K562 (cell line): ENCODE measurements around the gene FLT1. TPM values are rescaled to one million over a fixed set of nuclear protein-coding genes. Genes with fewer than 3 reads are reported as not detected.

Experiments
- ATAC-seq: fragments of 200-7000 bp; cut with Tn5 transposase; 3 replicates; pipeline ENCODE4 v1.9.1; 2020; ENCODE audit warnings: moderate library complexity
- BruUV-seq: library from RNA; stranded (reverse); fragments of 400-500 nt; replicated peaks from 2 replicates; lab custom pipeline; 2021; lab: Mats Ljungman, UMichigan
- CTCF ChIA-PET: fragments of 300-600 bp; formaldehyde crosslinking; extraction: SDS; loops from one replicate; lab custom pipeline; 2021; ENCODE audit warnings: low intra/inter-chr PET ratio; lab: Yijun Ruan, JAX
- POLR2A ChIA-PET: fragments of 300-600, 350-650 bp; sonication (Branson Sonifier 250); formaldehyde crosslinking; extraction: SDS; loops from one replicate; lab custom pipeline; 2021; ENCODE audit warnings: antibody characterized with exemption, inconsistent platforms; lab: Yijun Ruan, JAX
- DNase-seq, 4 experiments: peaks; one replicate each; pipeline versions ENCODE4 v3.0.0 to v3.0.0-alpha.2; 2011 to 2018; ENCODE audit warnings: low spot score in 3 of 4, mixed read lengths in 3 of 4; ENCODE audit errors: extremely low read depth in 1 of 4
- FAIRE-seq: peaks from 2 replicates; lab custom pipeline; 2011; peaks lifted over from hg19 to GRCh38; lab: Jason Lieb, UNC
- H2AFZ ChIP-seq: 2 replicates; pipeline ENCODE4 v1.6.0; 2011; ENCODE audit warnings: low read depth, low read length, control low read depth, inconsistent platforms
- H3K27ac ChIP-seq: fragments of 200-600 bp; 3 replicates; pipeline ENCODE4 v1.8.0; 2011; ENCODE audit warnings: low read depth, mild to moderate bottlenecking, control low read depth, inconsistent platforms, low read length, moderate library complexity, mixed read lengths; ENCODE audit errors: extremely low read depth
- H3K27me3 ChIP-seq, 2 experiments: fragments of 300-600 bp in 1 of 2; 2 replicates in 1 of 2; 3 replicates in 1 of 2; pipeline versions ENCODE4 v1.6.0 to v1.8.0; 2011; ENCODE audit warnings: inconsistent platforms in 2 of 2, low read length in 2 of 2, mild to moderate bottlenecking in 1 of 2, mixed read lengths in 1 of 2, moderate library complexity in 1 of 2; ENCODE audit not compliant: control insufficient read depth in 2 of 2, insufficient read depth in 2 of 2
- H3K36me3 ChIP-seq: fragments of 300-600 bp; 3 replicates; pipeline ENCODE4 v1.8.0; 2011; ENCODE audit warnings: mild to moderate bottlenecking, low read length, inconsistent platforms; ENCODE audit not compliant: control insufficient read depth, insufficient read depth
- H3K4me1 ChIP-seq, 2 experiments: fragments of 200-600 bp in 1 of 2; replicated peaks in 1 of 2; 2 replicates in 1 of 2; 3 replicates in 1 of 2; pipeline versions ENCODE4 v1.5.1 to v1.8.0; 2011; ENCODE audit warnings: inconsistent platforms in 2 of 2, low read length in 2 of 2, mild to moderate bottlenecking in 1 of 2, mixed read lengths in 1 of 2, moderate library complexity in 1 of 2; ENCODE audit not compliant: control insufficient read depth in 2 of 2, insufficient read depth in 2 of 2
- H3K4me2 ChIP-seq: 2 replicates; pipeline ENCODE4 v1.6.1; 2011; ENCODE audit warnings: low read length, control low read depth, inconsistent platforms, mixed read lengths; ENCODE audit not compliant: insufficient read depth
- H3K4me3 ChIP-seq: fragments of 200-600 bp; sonication (generic), shearing (Covaris generic); 2 replicates; pipeline ENCODE4 v1.5.1; 2016; ENCODE audit warnings: control low read depth, inconsistent platforms
- H3K79me2 ChIP-seq: fragments of 200-600 bp; 3 replicates; pipeline ENCODE4 v1.8.0; 2011; ENCODE audit warnings: low read length, inconsistent platforms; ENCODE audit not compliant: control insufficient read depth, insufficient read depth
- H3K9ac ChIP-seq, 2 experiments: 2 replicates each; pipeline versions ENCODE4 v1.6.0 to v1.6.1; 2011; ENCODE audit warnings: low read depth in 2 of 2, low read length in 2 of 2, control low read depth in 1 of 2, inconsistent platforms in 1 of 2, mild to moderate bottlenecking in 1 of 2, mixed read lengths in 1 of 2; ENCODE audit not compliant: insufficient read depth in 1 of 2
- H3K9me1 ChIP-seq: one replicate; pipeline ENCODE4 v1.6.0; 2011; ENCODE audit warnings: inconsistent platforms, mild to moderate bottlenecking, low read length, moderate library complexity; ENCODE audit not compliant: control insufficient read depth, insufficient read depth
- H3K9me3 ChIP-seq: replicated peaks from 2 replicates; pipeline ENCODE4 v1.5.1; 2011; ENCODE audit warnings: low read depth, low read length, inconsistent platforms; ENCODE audit not compliant: control insufficient read depth, insufficient read depth
- H4K20me1 ChIP-seq: replicated peaks from 2 replicates; pipeline ENCODE4 v1.6.1; 2011; ENCODE audit warnings: low read length, inconsistent platforms, mixed read lengths; ENCODE audit not compliant: control insufficient read depth, insufficient read depth
- BRF1 ChIP-seq: IDR thresholded peaks from 3 replicates; pipeline ENCODE4 v1.6.1; 2011; ENCODE audit warnings: borderline replicate concordance, mild to moderate bottlenecking; ENCODE audit not compliant: insufficient read length; ENCODE audit errors: extremely low read depth
- HOXB6 ChIP-seq: fragments of 250-450 bp; sonication (Bioruptor Pico); IDR thresholded peaks from 2 replicates; pipeline ENCODE4 v1.5.1; 2022; ENCODE audit warnings: mild to moderate bottlenecking, borderline replicate concordance
- KDM1A ChIP-seq, 2 experiments: fragments of 450-650 bp; IDR thresholded peaks; 2 replicates each; pipeline ENCODE4 v1.6.1; 2016; ENCODE audit warnings: mild to moderate bottlenecking in 2 of 2
- L3MBTL2 ChIP-seq: fragments of 450-650 bp; IDR thresholded peaks from 2 replicates; pipeline ENCODE4 v1.6.1; 2016; ENCODE audit warnings: mild to moderate bottlenecking, moderate library complexity
- NR3C1 ChIP-seq: sonication (generic); formaldehyde crosslinking; IDR thresholded peaks from 2 replicates; pipeline ENCODE4 v1.8.1; 2022; ENCODE audit warnings: missing genetic modification reagents
- PCBP1 ChIP-seq: fragments of 200-400 bp; formaldehyde crosslinking; IDR thresholded peaks from 2 replicates; pipeline ENCODE4 v1.6.1; 2018; ENCODE audit warnings: mild to moderate bottlenecking, low read depth, low read length; ENCODE audit not compliant: poor library complexity, severe bottlenecking
- ZNF707 ChIP-seq: fragments of 250-450 bp; sonication (Bioruptor Pico); conservative IDR thresholded peaks from 2 replicates; pipeline ENCODE4 v1.8.0; 2022; ENCODE audit warnings: inconsistent platforms, mild to moderate bottlenecking, moderate library complexity
- ZNF77 ChIP-seq: fragments of 250-450 bp; sonication (Bioruptor Pico); IDR thresholded peaks from 2 replicates; pipeline ENCODE4 v1.5.0; 2020
- WGBS: fragments of 100-300 bp; shearing (Covaris generic); methylation state at CpG from one replicate; pipeline ENCODE4 v1.1.6; 2016; ENCODE audit warnings: low coverage, mixed read lengths; ENCODE audit not compliant: insufficient coverage; ENCODE audit errors: missing lambda C conversion rate; 5-methylcytosine and 5-hydroxymethylcytosine counted together
- in situ Hi-C: fragments of 300-500 bp; cut with MboI; formaldehyde crosslinking; loops from 4 replicates; pipeline ENCODE4 v1.15.0; 2018; ENCODE audit warnings: inconsistent platforms, mixed read lengths
- intact Hi-C: fragments of 100-400 bp; cut with micrococcal nuclease; formaldehyde crosslinking; loops from 2 replicates; pipeline ENCODE4 v1.14.2; 2022
- polyA plus RNA-seq, 8 experiments: library from polyadenylated mRNA; depleted of rRNA in 4 of 8; stranded (reverse) in 5 of 8; unstranded in 3 of 8; fragments of >200 nt; fragmentation: Nextera tagmentation in 2 of 8; fragmentation: Illumina TruSeq in 1 of 8; extraction: Ambion mirVana in 2 of 8; extraction: Trizol in 1 of 8; gene quantifications; 2 replicates each; pipeline versions ENCODE4 v1.2.1 to v1.2.3, GENCODE V29; 2011 to 2014; ENCODE audit warnings: inconsistent platforms in 1 of 8, missing spikeins in 1 of 8
- total RNA-seq, 7 experiments: library from RNA; depleted of rRNA in 6 of 7; stranded (reverse); fragments of >200 nt in 6 of 7; fragmentation: Illumina TruSeq in 2 of 7; extraction: Trizol in 2 of 7; gene quantifications; 2 replicates each; pipeline versions ENCODE4 v1.2.1 to v1.2.3, GENCODE V29; 2011 to 2021; ENCODE audit warnings: low replicate concordance in 1 of 7
- TF ChIP-seq, protein P1 (sequence below): fragments of 250-450 bp; sonication (Bioruptor Pico); IDR thresholded peaks from 2 replicates; pipeline ENCODE4 v1.5.1; 2021; ENCODE audit warnings: mild to moderate bottlenecking
- TF ChIP-seq, protein P2 (sequence below), 2 experiments: fragments of 450-650 bp; IDR thresholded peaks; 2 replicates each; pipeline ENCODE4 v1.6.1; 2018; ENCODE audit warnings: mild to moderate bottlenecking in 2 of 2, low read depth in 1 of 2; ENCODE audit not compliant: partially characterized antibody in 2 of 2
- TF ChIP-seq, protein P3 (sequence below): fragments of 200-800 bp; sonication (Bioruptor generic); IDR thresholded peaks from 2 replicates; pipeline ENCODE4 v1.6.1; 2016; ENCODE audit warnings: missing genetic modification characterization, missing compliant biosample characterization

The FLT1 gene
- total and polyA plus RNA-seq, 9 of the 15 experiments (the other 6 are each of a cell fraction or from before 2014, with no cell fraction given): 0.01 to 2.0 (median 0.22) TPM

DNA sequence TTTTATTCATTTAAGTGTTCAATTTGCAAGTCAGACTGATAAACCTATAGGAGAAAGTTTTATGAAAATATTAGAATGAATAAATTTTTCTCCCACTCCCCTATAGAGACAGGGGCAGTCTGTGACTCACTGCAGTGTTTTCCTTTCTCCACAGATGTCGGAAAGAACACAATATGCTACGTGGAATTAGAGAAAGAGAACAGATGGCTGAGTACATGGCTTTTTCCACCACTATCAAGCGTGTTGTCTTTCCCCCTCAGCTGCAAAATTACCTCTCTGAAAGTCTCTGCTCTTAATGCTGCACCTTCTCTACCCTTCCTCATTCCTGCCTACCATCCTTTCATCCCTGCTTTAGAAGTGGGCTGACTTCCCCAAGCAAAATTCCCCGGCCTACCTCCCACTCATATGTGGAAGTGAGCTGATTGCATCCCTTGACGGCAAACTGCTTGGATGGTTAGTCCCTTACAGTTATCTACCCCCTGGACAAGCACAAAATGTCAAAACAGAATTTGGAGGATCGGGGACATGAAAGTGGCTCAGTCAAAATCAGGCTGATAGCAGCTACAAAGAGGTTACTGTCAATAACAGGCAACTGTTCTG lies 30.0 kb downstream of the FLT1 start:
- CTCF ChIA-PET: no interaction called here
- H3K4me1 ChIP-seq: no peaks in the 10 kb centered on the region; a peak in 2 of 5 replicates
- no peak overlapping the region for H3K9ac ChIP-seq
- POLR2A ChIA-PET: no interaction called here
- no peaks in the 10 kb centered on the region for H3K9me3 ChIP-seq
- H2AFZ ChIP-seq: no peak overlapping the region
- BruUV-seq: no TSS peak
- no peaks in the 10 kb centered on the region; a peak in 1 of 5 replicates for H3K27me3 ChIP-seq
- ATAC-seq (no peak), FAIRE-seq (no peak), DNase-seq (no peak)
- no peaks in the 10 kb centered on the region for H3K9me1 ChIP-seq
- no peak overlapping the region for H3K4me3 ChIP-seq
- 29% methylated on average over 6 of the region's 6 CpGs for WGBS
- H3K36me3 ChIP-seq: no peaks in the 10 kb centered on the region
- intact Hi-C loops: no loop called here
- in situ Hi-C loops: no loop called here
- H4K20me1 ChIP-seq: no peaks in the 10 kb centered on the region
- no peaks in the 10 kb centered on the region for H3K79me2 ChIP-seq
- TF ChIP-seq, protein P1, sequence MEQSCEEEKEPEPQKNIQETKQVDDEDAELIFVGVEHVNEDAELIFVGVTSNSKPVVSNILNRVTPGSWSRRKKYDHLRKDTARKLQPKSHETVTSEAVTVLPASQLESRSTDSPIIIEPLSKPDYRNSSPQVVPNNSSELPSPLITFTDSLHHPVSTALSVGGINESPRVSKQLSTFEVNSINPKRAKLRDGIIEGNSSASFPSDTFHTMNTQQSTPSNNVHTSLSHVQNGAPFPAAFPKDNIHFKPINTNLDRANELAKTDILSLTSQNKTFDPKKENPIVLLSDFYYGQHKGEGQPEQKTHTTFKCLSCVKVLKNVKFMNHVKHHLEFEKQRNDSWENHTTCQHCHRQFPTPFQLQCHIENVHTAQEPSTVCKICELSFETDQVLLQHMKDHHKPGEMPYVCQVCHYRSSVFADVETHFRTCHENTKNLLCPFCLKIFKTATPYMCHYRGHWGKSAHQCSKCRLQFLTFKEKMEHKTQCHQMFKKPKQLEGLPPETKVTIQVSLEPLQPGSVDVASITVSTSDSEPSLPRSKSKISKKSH (CRISPR knock-in tag): no peak
- TF ChIP-seq L3MBTL2 (no peak), ZNF707 (CRISPR knock-in tag) (no peak), PCBP1 (no peak), HOXB6 (CRISPR knock-in tag) (no peak), KDM1A (IDR thresholded peaks at IDR 0.05) (no peak), NR3C1 (no peak), ZNF77 (no peak), BRF1 (no peak)
- TF ChIP-seq, protein P2, sequence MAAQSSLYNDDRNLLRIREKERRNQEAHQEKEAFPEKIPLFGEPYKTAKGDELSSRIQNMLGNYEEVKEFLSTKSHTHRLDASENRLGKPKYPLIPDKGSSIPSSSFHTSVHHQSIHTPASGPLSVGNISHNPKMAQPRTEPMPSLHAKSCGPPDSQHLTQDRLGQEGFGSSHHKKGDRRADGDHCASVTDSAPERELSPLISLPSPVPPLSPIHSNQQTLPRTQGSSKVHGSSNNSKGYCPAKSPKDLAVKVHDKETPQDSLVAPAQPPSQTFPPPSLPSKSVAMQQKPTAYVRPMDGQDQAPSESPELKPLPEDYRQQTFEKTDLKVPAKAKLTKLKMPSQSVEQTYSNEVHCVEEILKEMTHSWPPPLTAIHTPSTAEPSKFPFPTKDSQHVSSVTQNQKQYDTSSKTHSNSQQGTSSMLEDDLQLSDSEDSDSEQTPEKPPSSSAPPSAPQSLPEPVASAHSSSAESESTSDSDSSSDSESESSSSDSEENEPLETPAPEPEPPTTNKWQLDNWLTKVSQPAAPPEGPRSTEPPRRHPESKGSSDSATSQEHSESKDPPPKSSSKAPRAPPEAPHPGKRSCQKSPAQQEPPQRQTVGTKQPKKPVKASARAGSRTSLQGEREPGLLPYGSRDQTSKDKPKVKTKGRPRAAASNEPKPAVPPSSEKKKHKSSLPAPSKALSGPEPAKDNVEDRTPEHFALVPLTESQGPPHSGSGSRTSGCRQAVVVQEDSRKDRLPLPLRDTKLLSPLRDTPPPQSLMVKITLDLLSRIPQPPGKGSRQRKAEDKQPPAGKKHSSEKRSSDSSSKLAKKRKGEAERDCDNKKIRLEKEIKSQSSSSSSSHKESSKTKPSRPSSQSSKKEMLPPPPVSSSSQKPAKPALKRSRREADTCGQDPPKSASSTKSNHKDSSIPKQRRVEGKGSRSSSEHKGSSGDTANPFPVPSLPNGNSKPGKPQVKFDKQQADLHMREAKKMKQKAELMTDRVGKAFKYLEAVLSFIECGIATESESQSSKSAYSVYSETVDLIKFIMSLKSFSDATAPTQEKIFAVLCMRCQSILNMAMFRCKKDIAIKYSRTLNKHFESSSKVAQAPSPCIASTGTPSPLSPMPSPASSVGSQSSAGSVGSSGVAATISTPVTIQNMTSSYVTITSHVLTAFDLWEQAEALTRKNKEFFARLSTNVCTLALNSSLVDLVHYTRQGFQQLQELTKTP (IDR thresholded peaks at IDR 0.05; ENCODE audit: low read depth in 1 of 2, partially characterized antibody in 2 of 2): no peak
- TF ChIP-seq, protein P3, sequence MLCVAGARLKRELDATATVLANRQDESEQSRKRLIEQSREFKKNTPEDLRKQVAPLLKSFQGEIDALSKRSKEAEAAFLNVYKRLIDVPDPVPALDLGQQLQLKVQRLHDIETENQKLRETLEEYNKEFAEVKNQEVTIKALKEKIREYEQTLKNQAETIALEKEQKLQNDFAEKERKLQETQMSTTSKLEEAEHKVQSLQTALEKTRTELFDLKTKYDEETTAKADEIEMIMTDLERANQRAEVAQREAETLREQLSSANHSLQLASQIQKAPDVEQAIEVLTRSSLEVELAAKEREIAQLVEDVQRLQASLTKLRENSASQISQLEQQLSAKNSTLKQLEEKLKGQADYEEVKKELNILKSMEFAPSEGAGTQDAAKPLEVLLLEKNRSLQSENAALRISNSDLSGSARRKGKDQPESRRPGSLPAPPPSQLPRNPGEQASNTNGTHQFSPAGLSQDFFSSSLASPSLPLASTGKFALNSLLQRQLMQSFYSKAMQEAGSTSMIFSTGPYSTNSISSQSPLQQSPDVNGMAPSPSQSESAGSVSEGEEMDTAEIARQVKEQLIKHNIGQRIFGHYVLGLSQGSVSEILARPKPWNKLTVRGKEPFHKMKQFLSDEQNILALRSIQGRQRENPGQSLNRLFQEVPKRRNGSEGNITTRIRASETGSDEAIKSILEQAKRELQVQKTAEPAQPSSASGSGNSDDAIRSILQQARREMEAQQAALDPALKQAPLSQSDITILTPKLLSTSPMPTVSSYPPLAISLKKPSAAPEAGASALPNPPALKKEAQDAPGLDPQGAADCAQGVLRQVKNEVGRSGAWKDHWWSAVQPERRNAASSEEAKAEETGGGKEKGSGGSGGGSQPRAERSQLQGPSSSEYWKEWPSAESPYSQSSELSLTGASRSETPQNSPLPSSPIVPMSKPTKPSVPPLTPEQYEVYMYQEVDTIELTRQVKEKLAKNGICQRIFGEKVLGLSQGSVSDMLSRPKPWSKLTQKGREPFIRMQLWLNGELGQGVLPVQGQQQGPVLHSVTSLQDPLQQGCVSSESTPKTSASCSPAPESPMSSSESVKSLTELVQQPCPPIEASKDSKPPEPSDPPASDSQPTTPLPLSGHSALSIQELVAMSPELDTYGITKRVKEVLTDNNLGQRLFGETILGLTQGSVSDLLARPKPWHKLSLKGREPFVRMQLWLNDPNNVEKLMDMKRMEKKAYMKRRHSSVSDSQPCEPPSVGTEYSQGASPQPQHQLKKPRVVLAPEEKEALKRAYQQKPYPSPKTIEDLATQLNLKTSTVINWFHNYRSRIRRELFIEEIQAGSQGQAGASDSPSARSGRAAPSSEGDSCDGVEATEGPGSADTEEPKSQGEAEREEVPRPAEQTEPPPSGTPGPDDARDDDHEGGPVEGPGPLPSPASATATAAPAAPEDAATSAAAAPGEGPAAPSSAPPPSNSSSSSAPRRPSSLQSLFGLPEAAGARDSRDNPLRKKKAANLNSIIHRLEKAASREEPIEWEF (CRISPR knock-in tag): no peak
- H3K27ac ChIP-seq: no peak overlapping the region
- no peak overlapping the region for H3K4me2 ChIP-seq
